A673 (cell line): ENCODE data around the gene CKM.

ENCODE experiments used
- EZH2 ChIP-seq: fragments of 200-600 bp; sonication (generic); IDR thresholded peaks from 2 replicates; pipeline ENCODE4 v1.6.1; 2017; ENCODE audit warnings: borderline replicate concordance, low read depth, mild to moderate bottlenecking, mixed read lengths, antibody characterized with exemption, low read length; ENCODE audit not compliant: poor library complexity, severe bottlenecking
- TF ChIP-seq, protein P1 (sequence below): fragments of 300-800, 200-600 bp; sonication (generic); conservative IDR thresholded peaks from 2 replicates; pipeline ENCODE4 v1.5.1; 2017; ENCODE audit warnings: low read depth, mild to moderate bottlenecking, antibody characterized with exemption, low read length, moderate library complexity, mixed read lengths

DNA sequence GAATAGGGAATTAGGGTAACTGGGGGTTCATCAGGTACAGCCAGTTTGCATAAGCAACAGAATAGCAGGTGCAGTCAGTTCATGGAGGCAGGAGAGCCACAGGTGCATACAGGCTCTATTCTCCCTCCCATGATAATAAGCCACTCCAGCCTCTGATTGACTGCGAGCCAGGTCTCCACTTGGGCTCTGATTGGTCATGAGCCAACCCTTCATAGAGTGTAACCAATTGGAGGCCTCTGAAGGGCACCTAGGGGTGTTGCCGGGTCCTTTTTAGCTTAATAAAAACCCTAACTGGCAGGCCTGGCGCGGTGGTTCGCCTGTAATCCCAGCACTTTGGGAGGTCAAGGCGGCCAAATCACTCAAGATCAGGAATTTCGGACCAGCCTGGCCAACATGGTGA is 8.7 kb upstream of the CKM start:
- TF ChIP-seq, protein P1, sequence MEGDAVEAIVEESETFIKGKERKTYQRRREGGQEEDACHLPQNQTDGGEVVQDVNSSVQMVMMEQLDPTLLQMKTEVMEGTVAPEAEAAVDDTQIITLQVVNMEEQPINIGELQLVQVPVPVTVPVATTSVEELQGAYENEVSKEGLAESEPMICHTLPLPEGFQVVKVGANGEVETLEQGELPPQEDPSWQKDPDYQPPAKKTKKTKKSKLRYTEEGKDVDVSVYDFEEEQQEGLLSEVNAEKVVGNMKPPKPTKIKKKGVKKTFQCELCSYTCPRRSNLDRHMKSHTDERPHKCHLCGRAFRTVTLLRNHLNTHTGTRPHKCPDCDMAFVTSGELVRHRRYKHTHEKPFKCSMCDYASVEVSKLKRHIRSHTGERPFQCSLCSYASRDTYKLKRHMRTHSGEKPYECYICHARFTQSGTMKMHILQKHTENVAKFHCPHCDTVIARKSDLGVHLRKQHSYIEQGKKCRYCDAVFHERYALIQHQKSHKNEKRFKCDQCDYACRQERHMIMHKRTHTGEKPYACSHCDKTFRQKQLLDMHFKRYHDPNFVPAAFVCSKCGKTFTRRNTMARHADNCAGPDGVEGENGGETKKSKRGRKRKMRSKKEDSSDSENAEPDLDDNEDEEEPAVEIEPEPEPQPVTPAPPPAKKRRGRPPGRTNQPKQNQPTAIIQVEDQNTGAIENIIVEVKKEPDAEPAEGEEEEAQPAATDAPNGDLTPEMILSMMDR, result no peak
- TF ChIP-seq EZH2, result no peak
